Vagina (tissue), 2 donors: ENCODE data around the gene NCOA3.

Experiments used
- CTCF ChIP-seq, 3 experiments: fragments of 450-650 bp in 2 of 3; fragments of 200-600 bp in 1 of 3; sonication (generic) in 1 of 3; IDR thresholded peaks; one replicate each; pipeline ENCODE4 v1.5.1; 2017 to 2019; ENCODE audit warnings: antibody characterized with exemption in 3 of 3, mild to moderate bottlenecking in 2 of 3, moderate library complexity in 2 of 3
- POLR2A ChIP-seq, 2 donors: fragments of 450-650 bp; IDR thresholded peaks; one replicate each; pipeline ENCODE4 v1.6.1; 2017; ENCODE audit warnings: antibody characterized with exemption in 2 of 2, mild to moderate bottlenecking in 2 of 2, moderate library complexity in 2 of 2
- POLR2AphosphoS5 ChIP-seq, 2 donors: sonication (generic); formaldehyde crosslinking; IDR thresholded peaks; one replicate each; pipeline ENCODE4 v1.9.0; 2017; ENCODE audit warnings: antibody characterized with exemption in 2 of 2, mild to moderate bottlenecking in 2 of 2, low read depth in 1 of 2; ENCODE audit not compliant: insufficient read depth in 1 of 2

- TF ChIP-seq CTCF (IDR thresholded peaks at IDR 0.05): no peak
- no peak for TF ChIP-seq POLR2AphosphoS5 (IDR thresholded peaks at IDR 0.05; ENCODE audit: insufficient read depth in 1 of 2, low read depth in 1 of 2)
- no peak for TF ChIP-seq POLR2A (IDR thresholded peaks at IDR 0.05)
Observed at GRCh38 chr20:47706345-47706744, 204.7 kb downstream of the NCOA3 start.
